HL-60/S4 (cell line): Measurements from ENCODE around the gene AIFM2.
"Not testable (repeated sequence)": the region's sequence is repeated elsewhere in the genome, so short reads cannot be mapped to it uniquely, and the experiment has no call there.

Experiments used
- in situ Hi-C: fragments of 300-500 bp; cut with MboI; formaldehyde crosslinking; loops from 2 replicates; pipeline ENCODE4 v1.14.3; 2022; ENCODE audit warnings: low sequenced_read_pairs

AIFM2 gene

DNA sequence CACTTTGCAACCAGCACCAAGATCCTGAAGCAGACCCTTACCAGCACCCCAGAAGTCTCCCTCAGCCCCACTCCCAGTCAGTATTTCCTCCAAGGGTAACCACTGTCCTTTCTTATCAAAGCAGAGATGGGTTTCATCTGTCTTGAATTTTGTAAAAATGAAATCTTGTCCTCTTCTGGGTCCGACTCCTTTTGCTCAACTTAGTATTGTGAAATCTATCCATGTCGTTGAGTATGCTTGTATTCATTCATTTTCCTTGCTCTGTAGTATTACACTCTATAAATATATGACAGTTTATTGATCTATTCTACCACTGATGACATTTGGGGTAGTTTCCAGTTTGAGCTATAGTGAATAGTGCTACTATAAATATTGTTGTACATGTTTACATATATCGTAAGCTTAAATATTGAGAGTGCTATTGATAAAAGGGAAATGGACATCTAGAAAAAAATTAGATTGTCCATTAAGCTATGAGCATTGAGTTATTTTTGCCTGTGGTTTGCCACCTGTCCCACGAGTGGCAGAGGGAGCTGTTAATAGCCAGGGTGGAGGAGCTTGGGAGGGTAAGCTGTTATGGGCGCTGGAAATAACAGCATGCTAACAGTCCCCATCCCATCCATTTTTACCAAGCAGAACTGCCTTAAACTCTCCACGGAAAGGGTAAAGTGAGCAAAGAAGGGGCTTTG is 36.5 kb downstream of the AIFM2 start:
- in situ Hi-C loops, result no loop called here

DNA sequence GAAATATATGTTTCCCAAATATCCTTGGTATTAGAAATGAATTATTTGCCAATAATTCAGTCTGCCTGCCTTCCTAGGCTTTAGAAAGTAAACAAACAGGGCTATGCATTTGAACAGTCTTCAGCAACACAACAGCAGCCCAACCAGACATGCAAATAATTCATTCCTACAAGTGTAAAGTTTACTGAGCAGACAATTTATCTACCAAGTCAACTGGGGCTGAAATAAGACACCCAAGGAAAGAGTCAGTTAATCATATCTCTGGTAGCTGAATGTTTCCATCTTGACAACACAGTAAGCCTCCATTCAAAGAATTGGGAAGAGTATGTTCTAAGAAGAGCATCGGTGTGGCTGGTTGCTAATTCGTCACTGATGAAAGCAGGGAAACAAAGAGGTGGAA is 38.4 kb downstream of the AIFM2 start:
- in situ Hi-C loops, result no loop called here

DNA sequence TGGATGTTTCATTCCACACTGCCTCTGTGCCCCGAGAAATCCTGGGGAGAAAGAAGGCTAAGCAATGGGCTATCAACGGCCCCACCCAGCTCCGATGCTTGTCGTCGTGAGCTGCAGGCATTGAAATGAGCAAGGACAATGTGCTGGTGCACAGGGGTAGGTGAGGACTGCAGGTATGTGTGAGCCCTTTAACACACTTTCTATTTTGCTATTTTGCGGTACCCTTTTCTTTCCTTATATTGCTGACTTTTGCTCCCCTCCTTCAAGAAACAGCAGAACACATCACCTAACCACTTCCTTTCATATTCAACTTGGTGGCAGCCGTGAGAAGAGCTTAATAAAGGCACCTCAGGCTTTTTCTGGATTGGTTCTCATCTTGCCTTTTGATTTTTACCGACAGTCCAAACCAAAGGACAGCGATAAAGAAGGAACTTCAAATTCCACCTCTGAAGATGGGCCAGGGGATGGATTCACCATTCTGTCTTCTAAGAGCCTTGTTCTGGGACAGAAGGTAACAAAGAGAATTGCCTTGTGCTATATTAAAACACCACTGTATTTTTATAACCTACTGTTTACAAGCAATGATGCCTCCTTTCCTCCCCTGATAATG is 39.2 kb downstream of the AIFM2 start:
- in situ Hi-C loops, result no loop called here

DNA sequence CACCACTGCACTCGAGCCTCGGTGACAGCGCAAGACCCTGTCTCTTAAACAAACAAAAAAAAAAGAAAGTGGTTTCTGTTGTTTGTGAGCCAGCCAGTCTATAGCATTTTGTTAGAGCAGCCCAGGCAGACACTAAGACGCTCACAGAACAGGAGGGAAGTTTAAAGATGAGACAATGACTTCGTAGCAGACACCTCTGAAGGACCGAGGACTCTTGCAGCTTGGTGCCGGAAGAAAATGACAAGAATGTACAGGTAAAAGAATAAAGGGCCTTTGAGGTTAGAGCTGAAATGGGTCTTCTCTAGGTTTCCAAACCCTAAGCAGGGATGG is 40.3 kb downstream of the AIFM2 start:
- in situ Hi-C loops, result no loop called here

DNA sequence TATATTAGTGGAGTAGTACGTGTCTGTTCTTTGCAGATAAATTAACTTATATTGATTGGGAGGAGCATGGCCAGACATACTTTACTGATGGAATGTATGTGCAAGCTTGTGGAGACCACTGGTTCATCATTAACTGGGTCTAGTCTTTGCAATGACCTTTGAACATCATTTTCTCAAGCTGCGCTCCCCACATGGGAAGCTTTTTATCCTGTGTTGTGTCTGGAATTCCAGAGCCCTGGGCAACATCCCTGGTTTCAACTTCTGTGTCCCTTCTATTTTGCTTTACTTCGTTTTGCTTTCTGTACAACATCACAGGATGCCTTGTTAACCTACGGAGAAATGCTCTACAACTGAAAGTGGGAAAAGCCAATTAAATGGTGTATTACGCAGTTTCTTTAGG is 41.7 kb downstream of the AIFM2 start:
- in situ Hi-C loops, result no loop called here

DNA sequence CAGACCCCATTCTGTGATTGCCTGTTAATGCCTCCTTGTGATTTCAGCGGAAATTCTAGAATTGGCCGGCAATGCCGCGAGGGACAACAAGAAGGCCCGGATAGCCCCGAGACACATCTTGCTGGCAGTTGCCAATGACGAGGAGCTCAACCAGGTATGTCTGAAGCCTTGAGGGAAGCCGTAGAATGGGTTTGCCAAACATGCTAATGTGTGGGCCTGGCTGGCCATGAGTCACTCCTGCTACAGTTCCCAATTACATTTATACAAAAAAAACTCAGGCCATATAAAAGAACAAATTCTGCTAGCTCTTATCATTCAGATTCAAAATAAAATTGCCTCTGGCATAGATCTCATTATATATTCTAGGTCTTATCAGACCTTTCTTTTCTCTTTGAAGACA is 42.6 kb downstream of the AIFM2 start:
- in situ Hi-C loops, result no loop called here

DNA sequence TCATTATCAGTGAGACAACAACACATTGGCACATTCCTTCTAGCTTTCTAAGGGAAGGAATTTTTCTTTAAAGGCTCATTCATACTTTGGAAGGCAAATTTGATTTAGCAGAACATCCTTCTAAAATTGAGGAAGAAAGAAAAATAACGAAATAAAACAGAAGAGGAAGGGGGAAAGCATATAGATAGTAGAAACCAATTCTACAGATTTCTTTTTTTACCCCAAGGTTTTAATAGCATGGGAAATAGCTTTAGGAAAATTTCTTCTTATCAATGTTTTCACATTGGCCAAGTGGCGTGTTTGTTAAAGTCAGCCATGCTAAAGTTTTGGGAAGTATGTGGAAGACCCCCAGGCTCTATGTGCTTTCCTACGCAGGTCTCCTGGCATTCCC is 44.3 kb downstream of the AIFM2 start:
- in situ Hi-C loops, result no loop called here

DNA sequence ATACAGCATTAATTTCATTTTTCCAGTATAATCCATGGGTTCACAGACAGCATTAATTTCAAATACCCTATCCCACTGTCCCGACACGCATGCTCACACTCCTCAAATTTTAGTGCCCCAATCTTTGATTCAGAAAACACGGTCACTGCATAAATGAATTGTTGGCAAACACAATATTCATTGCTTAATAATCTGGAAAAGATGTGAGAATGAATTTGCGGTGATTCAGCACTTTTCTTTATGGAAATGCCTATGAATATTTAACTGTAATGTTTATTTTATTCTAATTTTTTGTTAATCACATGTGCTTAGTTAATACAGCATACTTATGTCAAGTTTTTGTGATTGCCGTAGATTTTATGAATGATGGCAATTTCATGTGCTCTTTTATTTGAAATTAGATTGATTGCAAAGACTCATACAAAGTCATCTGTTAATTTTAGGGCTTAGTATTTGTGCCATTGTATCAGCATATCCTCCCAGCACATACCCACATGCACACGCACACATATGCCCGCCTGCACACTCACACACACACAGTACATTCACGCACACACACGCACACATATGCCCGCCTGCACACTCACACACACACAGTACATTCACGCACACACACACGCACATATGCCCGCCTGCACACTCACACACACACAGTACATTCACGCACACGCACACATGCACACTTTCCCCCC is 44.9 kb downstream of the AIFM2 start:
- in situ Hi-C loops, result no loop called here

DNA sequence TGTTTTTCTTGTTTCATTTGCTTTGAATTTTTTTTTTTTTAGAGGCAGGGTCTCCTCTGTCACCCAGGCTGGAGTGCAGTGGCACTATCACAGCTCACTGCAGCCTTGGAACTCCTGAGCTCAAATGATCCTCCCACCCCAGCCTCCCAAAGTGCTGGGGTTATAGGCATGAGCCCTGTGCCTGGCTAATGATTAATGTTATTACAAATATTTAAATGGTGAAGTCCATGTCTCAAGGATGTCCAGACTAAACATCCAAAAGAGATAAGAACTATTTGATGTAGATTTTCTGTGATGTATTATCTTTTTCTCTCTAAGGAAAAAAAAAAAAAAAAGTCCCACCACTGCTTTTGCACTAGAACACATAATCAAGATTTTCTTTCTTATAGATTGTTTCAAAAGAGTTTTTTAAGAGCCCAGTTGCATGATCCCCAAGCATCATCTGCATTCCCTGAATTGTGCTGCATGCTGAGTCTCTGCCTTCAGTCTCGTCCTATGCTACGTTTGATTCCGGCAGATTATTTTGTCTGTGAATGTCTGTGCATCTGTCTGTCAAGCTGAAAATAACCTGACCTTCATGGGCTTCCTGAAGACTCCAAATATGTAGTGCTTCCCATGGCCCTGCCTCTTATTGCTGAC is 46.5 kb downstream of the AIFM2 start:
- in situ Hi-C loops, result no loop called here

DNA sequence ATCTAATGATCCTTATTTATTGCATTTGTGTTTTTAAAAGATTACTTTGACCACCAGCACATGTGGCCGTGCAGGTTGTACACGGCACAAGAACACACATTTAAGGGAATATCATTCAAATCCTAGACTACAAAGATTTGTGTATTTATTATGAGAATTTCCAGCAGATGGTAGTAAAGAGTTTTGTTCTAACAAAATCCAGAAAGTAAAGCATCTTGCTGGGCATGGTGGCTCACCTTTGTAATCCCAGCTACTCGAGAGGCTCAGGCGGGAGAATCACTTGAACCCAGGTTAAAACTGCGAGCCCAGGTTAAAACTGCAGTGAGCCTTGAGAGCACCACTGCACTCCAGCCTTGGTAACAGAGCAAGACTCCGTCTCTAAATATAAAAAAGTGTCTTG is 48.4 kb downstream of the AIFM2 start:
- in situ Hi-C loops, result no loop called here

DNA sequence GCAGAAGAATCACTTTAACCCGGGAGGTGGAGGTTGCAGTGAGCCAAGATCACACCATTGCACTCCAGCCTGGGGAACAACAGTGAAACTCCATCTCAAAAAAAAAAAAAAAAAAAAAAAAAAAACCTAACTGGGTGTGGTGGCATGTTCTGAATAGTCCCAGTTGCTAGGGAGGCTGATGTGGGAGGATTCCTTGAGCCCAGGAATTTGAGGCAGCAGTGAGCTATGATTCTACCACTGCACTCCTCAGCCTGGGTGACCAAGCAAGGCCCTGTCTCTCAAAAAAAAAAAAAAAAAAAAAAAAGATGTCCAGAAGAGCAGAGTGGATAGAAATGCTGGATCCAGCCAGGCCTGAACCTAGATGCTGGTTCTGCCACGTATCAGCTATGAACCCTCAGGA is 51.8 kb downstream of the AIFM2 start:
- in situ Hi-C loops, result not testable (repeated sequence)

DNA sequence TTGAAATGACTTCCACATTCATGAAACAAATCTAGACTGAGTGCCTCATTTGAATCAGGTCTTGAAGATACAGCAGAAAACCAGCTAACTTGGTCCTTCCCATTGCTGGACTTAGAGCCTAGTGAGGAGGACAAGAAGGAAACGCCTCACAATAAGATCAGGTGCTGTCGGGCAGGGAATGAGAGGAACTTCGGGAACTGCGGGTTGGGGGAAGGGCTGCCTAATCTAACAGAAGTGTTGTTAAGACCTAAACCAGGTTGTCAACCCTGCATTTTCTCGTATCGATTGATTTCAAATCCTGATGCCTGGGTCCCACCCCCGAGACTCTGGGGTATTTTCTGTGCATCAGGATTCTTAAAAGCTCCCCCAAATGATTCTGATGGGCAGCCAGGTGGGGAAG is 53.7 kb downstream of the AIFM2 start:
- in situ Hi-C loops, result no loop called here

DNA sequence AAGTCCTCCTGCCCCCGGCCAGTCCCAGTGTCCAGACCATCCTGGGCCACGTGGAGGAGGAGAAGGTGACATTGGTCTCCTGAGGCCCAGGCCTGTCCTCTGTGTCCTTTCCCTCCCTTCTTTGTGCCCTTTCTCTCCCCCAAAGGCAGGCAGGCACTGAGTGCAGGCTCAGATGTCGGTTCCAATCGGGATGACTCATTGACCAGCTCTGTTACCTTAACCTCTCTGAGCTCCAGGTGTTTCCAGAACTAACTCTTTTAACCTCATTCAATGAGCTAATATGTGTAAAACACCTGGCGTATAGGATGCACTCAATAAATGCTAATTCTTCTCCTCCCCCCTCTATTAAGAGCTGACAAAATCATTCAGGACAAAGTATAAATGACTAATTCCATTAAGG is 54.3 kb downstream of the AIFM2 start:
- in situ Hi-C loops, result no loop called here

DNA sequence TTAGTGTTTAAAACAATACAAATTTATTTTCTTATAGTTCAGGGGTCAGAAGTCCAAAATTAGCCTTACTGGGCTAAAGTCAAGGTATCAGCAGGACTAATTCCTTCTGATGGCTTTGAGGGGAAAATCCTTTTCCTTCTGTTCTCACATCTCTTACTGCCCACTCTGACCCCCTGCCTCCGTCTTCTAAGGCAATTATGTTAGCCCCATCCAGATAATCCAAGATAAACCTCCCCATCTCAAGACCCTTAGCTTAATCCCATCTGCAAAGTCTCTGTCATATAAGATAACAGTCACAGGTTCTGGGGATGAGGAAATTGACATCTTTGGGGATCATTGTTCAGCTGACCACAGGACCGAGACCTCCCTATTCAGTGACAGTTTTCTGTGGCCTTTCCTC is 57.7 kb downstream of the AIFM2 start:
- in situ Hi-C loops, result no loop called here

DNA sequence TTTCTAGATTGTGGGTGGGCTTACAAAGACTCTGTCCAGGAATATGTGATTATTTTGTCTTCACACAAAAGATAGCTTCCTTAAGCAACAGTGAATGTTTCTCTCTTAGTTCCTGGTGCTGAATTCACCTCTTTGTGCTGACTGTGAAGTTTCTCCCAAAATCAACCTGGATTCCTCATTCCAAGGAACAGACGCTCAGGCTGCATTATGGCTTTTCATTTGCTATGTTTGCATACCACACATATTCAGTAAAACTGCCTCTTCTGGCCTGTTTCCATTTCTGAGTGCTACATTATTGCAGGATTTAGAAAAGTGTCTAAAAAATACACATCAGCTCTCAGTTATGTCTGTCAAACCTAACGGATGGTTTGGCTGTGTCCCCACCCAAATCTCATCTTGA is 58.5 kb downstream of the AIFM2 start:
- in situ Hi-C loops, result no loop called here

DNA sequence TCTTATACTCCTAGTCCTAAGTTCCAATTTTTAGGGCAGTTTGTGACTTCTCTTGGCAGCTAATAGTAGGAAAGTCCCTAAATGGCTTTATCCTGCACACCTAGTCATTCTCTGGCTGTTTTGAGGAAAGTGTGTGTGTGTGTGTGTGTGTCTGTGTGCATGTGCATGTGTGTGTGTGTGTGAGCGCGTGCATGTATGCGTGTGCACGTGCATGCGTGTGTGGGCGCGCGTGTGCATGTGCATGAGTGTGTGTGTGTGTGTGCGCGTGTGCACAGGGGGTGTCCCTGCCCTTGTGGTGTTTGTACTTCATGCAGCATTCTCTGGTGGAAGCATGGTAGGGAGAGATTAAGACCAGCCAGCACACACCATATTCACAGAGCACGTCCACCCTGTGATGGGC is 61.8 kb downstream of the AIFM2 start:
- in situ Hi-C loops, result no loop called here

DNA sequence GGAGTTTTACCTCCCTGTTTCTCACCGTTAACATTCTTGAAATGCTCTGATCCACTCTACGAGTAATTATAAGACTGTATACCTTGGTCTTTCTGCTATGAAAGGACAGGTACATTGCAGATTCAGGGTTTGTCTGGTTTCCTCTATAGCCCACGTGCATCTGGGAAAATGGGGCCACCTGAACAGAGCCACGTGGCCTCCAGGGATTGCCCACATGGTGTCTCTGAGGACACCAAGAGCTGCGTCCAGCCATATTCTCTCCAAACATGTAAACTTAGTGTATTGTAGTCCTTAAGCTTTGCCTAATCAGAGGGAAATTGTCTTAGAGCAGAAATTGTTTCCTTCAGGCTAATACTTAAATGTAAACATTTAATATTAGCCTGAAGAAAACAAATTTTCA is 63.3 kb downstream of the AIFM2 start:
- in situ Hi-C loops, result no loop called here

DNA sequence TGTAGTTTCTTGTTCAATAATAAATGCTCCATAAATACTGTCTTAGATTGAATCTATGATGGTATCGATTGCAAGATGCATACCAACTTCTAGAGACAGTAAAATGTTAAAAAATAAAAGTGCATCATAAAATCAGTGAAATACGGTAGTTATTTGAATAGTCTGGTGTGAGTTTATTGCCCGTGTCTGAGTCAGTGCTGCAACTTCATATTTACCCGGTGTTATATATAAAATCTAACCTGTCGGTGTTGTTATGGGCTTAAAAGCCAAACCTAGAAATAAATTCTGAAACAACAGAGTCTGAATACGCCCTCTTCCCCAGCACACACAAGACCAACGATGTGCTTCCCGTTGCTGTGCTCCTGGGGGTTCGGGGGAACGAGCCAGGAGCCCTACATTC is 63.7 kb downstream of the AIFM2 start:
- in situ Hi-C loops, result no loop called here

DNA sequence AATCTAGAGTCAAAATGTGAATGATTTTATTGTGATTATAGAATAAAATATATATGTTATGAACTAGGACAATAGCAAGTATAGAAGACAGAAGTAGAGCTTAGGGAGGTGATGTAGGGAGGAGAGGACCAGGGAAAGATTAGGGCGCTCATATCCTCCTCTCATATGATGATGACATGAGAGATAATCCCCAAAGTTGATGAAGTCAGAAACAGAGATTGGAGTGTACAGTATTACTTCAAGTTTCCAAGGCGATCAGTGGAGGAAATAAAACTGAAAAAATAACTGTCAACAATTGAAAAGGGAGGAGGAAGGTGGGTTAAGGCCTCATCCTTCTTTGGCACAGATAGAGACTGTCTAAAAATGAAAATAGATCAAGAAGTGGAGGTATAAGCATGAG is 65.0 kb downstream of the AIFM2 start:
- in situ Hi-C loops, result no loop called here

DNA sequence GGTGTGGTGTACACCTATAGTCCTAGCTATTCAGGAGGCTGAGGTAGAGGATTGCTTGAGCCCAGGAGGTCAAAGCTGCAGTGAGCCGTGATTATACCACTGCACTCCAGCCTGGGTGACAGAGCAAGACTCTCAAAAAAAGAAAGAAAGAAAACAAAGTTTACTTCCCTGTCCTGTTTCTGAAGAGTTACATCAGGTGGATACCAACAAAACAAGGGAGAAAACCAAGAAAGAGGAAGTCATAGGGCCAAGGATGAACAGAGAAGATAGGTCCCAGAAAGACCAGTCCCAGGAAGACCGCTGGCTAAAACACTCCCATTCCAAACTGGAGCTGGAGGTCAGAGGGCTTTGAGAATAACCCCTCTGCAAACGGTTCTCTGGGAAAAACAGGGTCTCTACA is 66.4 kb downstream of the AIFM2 start:
- in situ Hi-C loops, result no loop called here

DNA sequence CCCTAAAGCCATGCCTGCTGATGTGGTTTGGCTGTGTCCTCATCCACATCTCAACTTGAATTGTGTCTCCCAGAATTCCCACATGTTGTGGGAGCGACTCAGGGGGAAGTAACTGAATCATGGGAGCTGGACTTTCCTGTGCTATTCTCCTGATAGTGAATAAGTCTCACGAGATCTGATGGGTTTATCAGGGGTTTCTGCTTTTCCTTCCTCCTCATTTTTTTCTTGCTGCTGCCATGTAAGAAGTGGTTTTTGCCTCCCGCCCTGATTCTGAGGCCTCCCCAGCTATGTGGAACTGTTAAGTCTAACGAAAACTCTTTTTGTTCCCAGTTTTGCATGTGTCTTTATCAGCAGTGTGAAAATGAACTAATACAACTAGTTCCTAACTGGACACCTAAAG is 68.1 kb downstream of the AIFM2 start:
- in situ Hi-C loops, result no loop called here

DNA sequence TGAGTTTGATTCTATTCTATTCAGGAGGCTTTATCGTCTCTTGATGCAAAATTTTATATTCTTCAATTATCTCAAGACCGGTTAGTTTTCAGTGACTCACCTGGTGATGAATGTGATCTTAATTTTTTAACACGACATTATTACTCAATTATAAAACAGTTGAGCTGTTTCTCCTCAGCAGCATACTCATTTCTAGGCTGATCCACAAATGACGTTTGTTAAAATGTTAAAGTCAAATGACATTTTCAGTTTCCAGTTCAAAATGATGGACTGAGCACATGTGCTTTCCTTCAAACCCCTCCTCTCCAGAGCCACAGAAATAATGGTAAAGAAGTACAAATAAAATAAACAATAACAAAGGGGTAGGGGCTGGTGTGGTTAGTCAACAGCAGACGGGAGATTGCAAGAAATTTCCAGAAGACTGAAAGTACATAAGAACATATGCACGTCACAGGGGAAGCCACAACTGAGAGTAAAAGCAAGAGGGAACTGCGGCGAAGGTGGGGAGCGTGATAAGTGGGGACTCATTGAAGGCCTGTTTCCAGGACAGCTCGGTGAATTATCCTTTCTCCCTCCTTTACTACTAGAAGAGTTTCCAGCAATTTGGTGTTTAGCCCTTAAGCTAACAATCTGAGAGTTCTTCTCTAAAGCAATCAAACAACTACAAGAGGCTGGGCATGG is 69.1 kb downstream of the AIFM2 start:
- in situ Hi-C loops, result no loop called here
